K562 (cell line): Measurements from ENCODE around the gene SERGEF. TPM values are rescaled to one million over a fixed set of nuclear protein-coding genes. Genes with fewer than 3 reads are reported as not detected.

ENCODE experiments used
- ATAC-seq: fragments of 200-7000 bp; cut with Tn5 transposase; 3 replicates; pipeline ENCODE4 v1.9.1; 2020; ENCODE audit warnings: moderate library complexity
- BruUV-seq: library from RNA; stranded (reverse); fragments of 400-500 nt; replicated peaks from 2 replicates; lab custom pipeline; 2021; lab: Mats Ljungman, UMichigan
- CTCF ChIA-PET: fragments of 300-600 bp; formaldehyde crosslinking; extraction: SDS; loops from one replicate; lab custom pipeline; 2021; ENCODE audit warnings: low intra/inter-chr PET ratio; lab: Yijun Ruan, JAX
- POLR2A ChIA-PET: fragments of 300-600, 350-650 bp; sonication (Branson Sonifier 250); formaldehyde crosslinking; extraction: SDS; loops from one replicate; lab custom pipeline; 2021; ENCODE audit warnings: antibody characterized with exemption, inconsistent platforms; lab: Yijun Ruan, JAX
- DNase-seq, 4 experiments: peaks; one replicate each; pipeline versions ENCODE4 v3.0.0 to v3.0.0-alpha.2; 2011 to 2018; ENCODE audit warnings: low spot score in 3 of 4, mixed read lengths in 3 of 4; ENCODE audit errors: extremely low read depth in 1 of 4
- FAIRE-seq: peaks from 2 replicates; lab custom pipeline; 2011; peaks lifted over from hg19 to GRCh38; lab: Jason Lieb, UNC
- H2AFZ ChIP-seq: 2 replicates; pipeline ENCODE4 v1.6.0; 2011; ENCODE audit warnings: low read depth, low read length, control low read depth, inconsistent platforms
- H3K27ac ChIP-seq: fragments of 200-600 bp; 3 replicates; pipeline ENCODE4 v1.8.0; 2011; ENCODE audit warnings: low read depth, mild to moderate bottlenecking, control low read depth, inconsistent platforms, low read length, moderate library complexity, mixed read lengths; ENCODE audit errors: extremely low read depth
- H3K27me3 ChIP-seq, 2 experiments: fragments of 300-600 bp in 1 of 2; 2 replicates in 1 of 2; 3 replicates in 1 of 2; pipeline versions ENCODE4 v1.6.0 to v1.8.0; 2011; ENCODE audit warnings: inconsistent platforms in 2 of 2, low read length in 2 of 2, mild to moderate bottlenecking in 1 of 2, mixed read lengths in 1 of 2, moderate library complexity in 1 of 2; ENCODE audit not compliant: control insufficient read depth in 2 of 2, insufficient read depth in 2 of 2
- H3K36me3 ChIP-seq: fragments of 300-600 bp; 3 replicates; pipeline ENCODE4 v1.8.0; 2011; ENCODE audit warnings: mild to moderate bottlenecking, low read length, inconsistent platforms; ENCODE audit not compliant: control insufficient read depth, insufficient read depth
- H3K4me1 ChIP-seq, 2 experiments: fragments of 200-600 bp in 1 of 2; replicated peaks in 1 of 2; 2 replicates in 1 of 2; 3 replicates in 1 of 2; pipeline versions ENCODE4 v1.5.1 to v1.8.0; 2011; ENCODE audit warnings: inconsistent platforms in 2 of 2, low read length in 2 of 2, mild to moderate bottlenecking in 1 of 2, mixed read lengths in 1 of 2, moderate library complexity in 1 of 2; ENCODE audit not compliant: control insufficient read depth in 2 of 2, insufficient read depth in 2 of 2
- H3K4me2 ChIP-seq: 2 replicates; pipeline ENCODE4 v1.6.1; 2011; ENCODE audit warnings: low read length, control low read depth, inconsistent platforms, mixed read lengths; ENCODE audit not compliant: insufficient read depth
- H3K4me3 ChIP-seq: fragments of 200-600 bp; sonication (generic), shearing (Covaris generic); 2 replicates; pipeline ENCODE4 v1.5.1; 2016; ENCODE audit warnings: control low read depth, inconsistent platforms
- H3K79me2 ChIP-seq: fragments of 200-600 bp; 3 replicates; pipeline ENCODE4 v1.8.0; 2011; ENCODE audit warnings: low read length, inconsistent platforms; ENCODE audit not compliant: control insufficient read depth, insufficient read depth
- H3K9ac ChIP-seq, 2 experiments: 2 replicates each; pipeline versions ENCODE4 v1.6.0 to v1.6.1; 2011; ENCODE audit warnings: low read depth in 2 of 2, low read length in 2 of 2, control low read depth in 1 of 2, inconsistent platforms in 1 of 2, mild to moderate bottlenecking in 1 of 2, mixed read lengths in 1 of 2; ENCODE audit not compliant: insufficient read depth in 1 of 2
- H3K9me1 ChIP-seq: one replicate; pipeline ENCODE4 v1.6.0; 2011; ENCODE audit warnings: inconsistent platforms, mild to moderate bottlenecking, low read length, moderate library complexity; ENCODE audit not compliant: control insufficient read depth, insufficient read depth
- H3K9me3 ChIP-seq: replicated peaks from 2 replicates; pipeline ENCODE4 v1.5.1; 2011; ENCODE audit warnings: low read depth, low read length, inconsistent platforms; ENCODE audit not compliant: control insufficient read depth, insufficient read depth
- H4K20me1 ChIP-seq: replicated peaks from 2 replicates; pipeline ENCODE4 v1.6.1; 2011; ENCODE audit warnings: low read length, inconsistent platforms, mixed read lengths; ENCODE audit not compliant: control insufficient read depth, insufficient read depth
- ARHGAP35 ChIP-seq: fragments of 450-650 bp; IDR thresholded peaks from 2 replicates; pipeline ENCODE4 v1.6.1; 2018; ENCODE audit not compliant: partially characterized antibody
- BACH1 ChIP-seq: fragments of 200-800 bp; sonication (Bioruptor generic); IDR thresholded peaks from 2 replicates; pipeline ENCODE4 v1.6.1; 2016; ENCODE audit warnings: missing genetic modification characterization, missing compliant biosample characterization
- BMI1 ChIP-seq: fragments of 150-350 bp; IDR thresholded peaks from 2 replicates; pipeline ENCODE4 v1.6.1; 2014; ENCODE audit warnings: low read length
- EP300 ChIP-seq: IDR thresholded peaks from 2 replicates; pipeline ENCODE4 v1.6.1; 2012; ENCODE audit warnings: low read length, improper control_type of control experiment
- HDAC3 ChIP-seq: fragments of 450-650 bp; IDR thresholded peaks from 2 replicates; pipeline ENCODE4 v1.6.1; 2018; ENCODE audit warnings: borderline replicate concordance, mild to moderate bottlenecking, moderate library complexity; ENCODE audit not compliant: partially characterized antibody
- IRF2 ChIP-seq: sonication (generic); formaldehyde crosslinking; IDR thresholded peaks from 2 replicates; pipeline ENCODE4 v1.8.1; 2022; ENCODE audit warnings: mild to moderate bottlenecking, missing genetic modification reagents
- LCOR ChIP-seq: sonication (generic); formaldehyde crosslinking; IDR thresholded peaks from 2 replicates; pipeline ENCODE4 v1.8.0; 2022; ENCODE audit warnings: mild to moderate bottlenecking, missing genetic modification reagents
- MCM5 ChIP-seq: fragments of 450-650 bp; IDR thresholded peaks from 2 replicates; pipeline ENCODE4 v1.6.1; 2016; ENCODE audit warnings: low read depth
- MLLT1 ChIP-seq, 2 experiments: fragments of 450-650 bp; IDR thresholded peaks; 2 replicates each; pipeline ENCODE4 v1.6.1; 2016
- MYC ChIP-seq, 2 experiments: fragments of 250-450 bp in 1 of 2; sonication (Bioruptor Pico) in 1 of 2; IDR thresholded peaks; 2 replicates each; pipeline versions ENCODE4 v1.5.1 to v1.6.1; 2012 to 2021; ENCODE audit warnings: low read depth in 2 of 2, borderline replicate concordance in 1 of 2, improper control_type of control experiment in 1 of 2, low read length in 1 of 2, mild to moderate bottlenecking in 1 of 2, moderate library complexity in 1 of 2
- POLR2A ChIP-seq: fragments of 450-650 bp; conservative IDR thresholded peaks from 2 replicates; pipeline ENCODE4 v1.6.1; 2016
- SMARCA5 ChIP-seq: fragments of 450-650 bp; IDR thresholded peaks from 2 replicates; pipeline ENCODE4 v1.6.1; 2016
- STAG1 ChIP-seq: sonication (generic); formaldehyde crosslinking; IDR thresholded peaks from 2 replicates; pipeline ENCODE4 v1.5.0; 2020; ENCODE audit warnings: missing genetic modification reagents, borderline replicate concordance
- TCF7L2 ChIP-seq: fragments of 150-350 bp; IDR thresholded peaks from 2 replicates; pipeline ENCODE4 v1.6.1; 2016; ENCODE audit warnings: low read depth, mild to moderate bottlenecking, low read length, moderate library complexity
- ZNF184 ChIP-seq: sonication (generic); formaldehyde crosslinking; IDR thresholded peaks from 2 replicates; pipeline ENCODE4 v1.5.0; 2020; ENCODE audit warnings: missing genetic modification reagents
- ZNF79 ChIP-seq: fragments of 250-450 bp; sonication (Bioruptor Pico); IDR thresholded peaks from 2 replicates; pipeline ENCODE4 v1.4.0; 2020; ENCODE audit warnings: low read depth, mild to moderate bottlenecking, moderate library complexity
- WGBS: fragments of 100-300 bp; shearing (Covaris generic); methylation state at CpG from one replicate; pipeline ENCODE4 v1.1.6; 2016; ENCODE audit warnings: low coverage, mixed read lengths; ENCODE audit not compliant: insufficient coverage; ENCODE audit errors: missing lambda C conversion rate; 5-methylcytosine and 5-hydroxymethylcytosine counted together
- in situ Hi-C: fragments of 300-500 bp; cut with MboI; formaldehyde crosslinking; loops from 4 replicates; pipeline ENCODE4 v1.15.0; 2018; ENCODE audit warnings: inconsistent platforms, mixed read lengths
- intact Hi-C: fragments of 100-400 bp; cut with micrococcal nuclease; formaldehyde crosslinking; loops from 2 replicates; pipeline ENCODE4 v1.14.2; 2022
- polyA plus RNA-seq, 8 experiments: library from polyadenylated mRNA; depleted of rRNA in 4 of 8; stranded (reverse) in 5 of 8; unstranded in 3 of 8; fragments of >200 nt; fragmentation: Nextera tagmentation in 2 of 8; fragmentation: Illumina TruSeq in 1 of 8; extraction: Ambion mirVana in 2 of 8; extraction: Trizol in 1 of 8; gene quantifications; 2 replicates each; pipeline versions ENCODE4 v1.2.1 to v1.2.3, GENCODE V29; 2011 to 2014; ENCODE audit warnings: inconsistent platforms in 1 of 8, missing spikeins in 1 of 8
- total RNA-seq, 7 experiments: library from RNA; depleted of rRNA in 6 of 7; stranded (reverse); fragments of >200 nt in 6 of 7; fragmentation: Illumina TruSeq in 2 of 7; extraction: Trizol in 2 of 7; gene quantifications; 2 replicates each; pipeline versions ENCODE4 v1.2.1 to v1.2.3, GENCODE V29; 2011 to 2021; ENCODE audit warnings: low replicate concordance in 1 of 7
- TF ChIP-seq, protein P1 (sequence below): sonication (generic); formaldehyde crosslinking; IDR thresholded peaks from 2 replicates; pipeline ENCODE4 v1.9.0; 2022; ENCODE audit warnings: mild to moderate bottlenecking, missing genetic modification reagents
- TF ChIP-seq, protein P2 (sequence below): fragments of 250-450 bp; sonication (Bioruptor Pico); IDR thresholded peaks from 2 replicates; pipeline ENCODE4 v1.4.0; 2020; ENCODE audit warnings: mild to moderate bottlenecking, moderate library complexity

The SERGEF gene
- total and polyA plus RNA-seq, 9 of the 15 experiments (the other 6 are each of a cell fraction or from before 2014, with no cell fraction given), result 10.2 to 28.0 (median 19.9) TPM

GRCh38 chr11:17917556-17917955, 95.3 kb downstream of the SERGEF start (continued):
- no peak for TF ChIP-seq HDAC3
- no peak for TF ChIP-seq ZNF79 (CRISPR knock-in tag)
- TF ChIP-seq MYC (IDR thresholded peaks at IDR 0.05; ENCODE audit: low read depth, low read length), result no peak
- no peak for TF ChIP-seq MYC (CRISPR knock-in tag; IDR thresholded peaks at IDR 0.05; ENCODE audit: borderline replicate concordance, low read depth)

GRCh38 chr11:17915500-17916143, 97.2 kb downstream of the SERGEF start:
- no peak for DNase-seq
- POLR2A ChIA-PET, result no interaction called here
- no TSS peak for BruUV-seq
- H3K27me3 ChIP-seq, result no peaks in the 10 kb centered on the region
- no peak overlapping the region for H3K27ac ChIP-seq
- no peaks in the 10 kb centered on the region for H3K79me2 ChIP-seq
- WGBS, result 66% methylated on average over 3 of the region's 3 CpGs
- H3K4me2 ChIP-seq, result no peak overlapping the region
- no peaks in the 10 kb centered on the region for H3K9me3 ChIP-seq
- H4K20me1 ChIP-seq, result no peaks in the 10 kb centered on the region
- ATAC-seq, result no peak
- intact Hi-C loops (no loop called here), in situ Hi-C loops (no loop called here)
- no peak overlapping the region for H2AFZ ChIP-seq
- no peaks in the 10 kb centered on the region for H3K36me3 ChIP-seq
- H3K4me3 ChIP-seq, result no peak overlapping the region
- H3K4me1 ChIP-seq, result no peaks in the 10 kb centered on the region
- no peak overlapping the region for H3K9ac ChIP-seq
- FAIRE-seq, result no peak
- CTCF ChIA-PET, result no interaction called here
- no peaks in the 10 kb centered on the region for H3K9me1 ChIP-seq
- TF ChIP-seq ARHGAP35, result no peak
- no peak for TF ChIP-seq STAG1
- TF ChIP-seq, protein P1, sequence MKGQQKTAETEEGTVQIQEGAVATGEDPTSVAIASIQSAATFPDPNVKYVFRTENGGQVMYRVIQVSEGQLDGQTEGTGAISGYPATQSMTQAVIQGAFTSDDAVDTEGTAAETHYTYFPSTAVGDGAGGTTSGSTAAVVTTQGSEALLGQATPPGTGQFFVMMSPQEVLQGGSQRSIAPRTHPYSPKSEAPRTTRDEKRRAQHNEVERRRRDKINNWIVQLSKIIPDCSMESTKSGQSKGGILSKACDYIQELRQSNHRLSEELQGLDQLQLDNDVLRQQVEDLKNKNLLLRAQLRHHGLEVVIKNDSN, result no peak
- TF ChIP-seq IRF2 (CRISPR knock-in tag), result no peak
- no peak for TF ChIP-seq BMI1
- TF ChIP-seq BACH1 (tag), result no peak
- no peak for TF ChIP-seq TCF7L2
- no peak for TF ChIP-seq MCM5
- no peak for TF ChIP-seq SMARCA5
- TF ChIP-seq ZNF184 (CRISPR knock-in tag), result no peak
- TF ChIP-seq MLLT1 (IDR thresholded peaks at IDR 0.05), result no peak
- TF ChIP-seq POLR2A, result no peak
- TF ChIP-seq, protein P2, sequence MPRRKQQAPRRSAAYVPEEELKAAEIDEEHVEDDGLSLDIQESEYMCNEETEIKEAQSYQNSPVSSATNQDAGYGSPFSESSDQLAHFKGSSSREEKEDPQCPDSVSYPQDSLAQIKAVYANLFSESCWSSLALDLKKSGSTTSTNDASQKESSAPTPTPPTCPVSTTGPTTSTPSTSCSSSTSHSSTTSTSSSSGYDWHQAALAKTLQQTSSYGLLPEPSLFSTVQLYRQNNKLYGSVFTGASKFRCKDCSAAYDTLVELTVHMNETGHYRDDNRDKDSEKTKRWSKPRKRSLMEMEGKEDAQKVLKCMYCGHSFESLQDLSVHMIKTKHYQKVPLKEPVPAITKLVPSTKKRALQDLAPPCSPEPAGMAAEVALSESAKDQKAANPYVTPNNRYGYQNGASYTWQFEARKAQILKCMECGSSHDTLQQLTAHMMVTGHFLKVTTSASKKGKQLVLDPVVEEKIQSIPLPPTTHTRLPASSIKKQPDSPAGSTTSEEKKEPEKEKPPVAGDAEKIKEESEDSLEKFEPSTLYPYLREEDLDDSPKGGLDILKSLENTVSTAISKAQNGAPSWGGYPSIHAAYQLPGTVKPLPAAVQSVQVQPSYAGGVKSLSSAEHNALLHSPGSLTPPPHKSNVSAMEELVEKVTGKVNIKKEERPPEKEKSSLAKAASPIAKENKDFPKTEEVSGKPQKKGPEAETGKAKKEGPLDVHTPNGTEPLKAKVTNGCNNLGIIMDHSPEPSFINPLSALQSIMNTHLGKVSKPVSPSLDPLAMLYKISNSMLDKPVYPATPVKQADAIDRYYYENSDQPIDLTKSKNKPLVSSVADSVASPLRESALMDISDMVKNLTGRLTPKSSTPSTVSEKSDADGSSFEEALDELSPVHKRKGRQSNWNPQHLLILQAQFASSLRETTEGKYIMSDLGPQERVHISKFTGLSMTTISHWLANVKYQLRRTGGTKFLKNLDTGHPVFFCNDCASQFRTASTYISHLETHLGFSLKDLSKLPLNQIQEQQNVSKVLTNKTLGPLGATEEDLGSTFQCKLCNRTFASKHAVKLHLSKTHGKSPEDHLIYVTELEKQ (CRISPR knock-in tag), result no peak
- no peak for TF ChIP-seq EP300
- no peak for TF ChIP-seq LCOR (CRISPR knock-in tag)
